Neural progenitor cell (in vitro differentiated cells): ENCODE results near the gene TMEM130.

Experiments
- CTCF ChIP-seq: fragments of 200-600 bp; sonication (generic); IDR thresholded peaks from 2 replicates; pipeline ENCODE4 v1.5.1; 2017; ENCODE audit warnings: antibody characterized with exemption, mild to moderate bottlenecking
- EZH2 ChIP-seq: fragments of 200-600 bp; sonication (generic); IDR thresholded peaks from 2 replicates; pipeline ENCODE4 v1.6.1; 2017; ENCODE audit warnings: antibody characterized with exemption, mild to moderate bottlenecking, moderate library complexity

DNA sequence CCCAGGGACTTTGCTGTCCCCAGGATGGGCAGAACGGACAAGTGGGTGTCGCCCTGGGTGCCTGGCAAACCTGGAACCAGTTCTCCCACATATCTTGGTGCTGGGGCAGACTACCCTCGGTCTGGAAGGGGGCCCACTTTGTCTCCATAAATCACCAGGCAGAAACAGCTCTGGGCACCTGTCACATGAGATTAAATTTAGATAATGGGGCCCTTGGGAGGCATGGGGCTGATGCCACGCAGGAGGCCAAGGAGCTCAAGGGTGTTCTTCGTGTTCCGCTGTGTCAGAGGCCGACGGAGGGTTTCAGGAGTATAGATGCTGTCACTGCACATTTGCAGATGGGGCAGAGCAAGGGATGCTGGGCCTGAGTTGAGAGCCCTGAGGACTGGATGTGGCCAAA lies 72.7 kb downstream of the TMEM130 start:
- TF ChIP-seq EZH2 (no peak), CTCF (no peak)
